ENCODE measurements around the gene CPSF3. TPM values are rescaled to one million over a fixed set of nuclear protein-coding genes. Genes with fewer than 3 reads are reported as not detected.

The CPSF3 gene
- total and polyA plus RNA-seq, 2 of the 8 experiments (the other 6 are each of a cell fraction or from before 2014, with no cell fraction given), result 44.5 to 93.3 TPM

GRCh38 chr2:9420495-9420894 lies 3.0 kb upstream of the CPSF3 start:
- H2BK120ac ChIP-seq (replicated peaks; ENCODE audit: low read depth, low read length), result no peak overlapping the region
- H3K4me3 ChIP-seq (ENCODE audit: extremely low read depth in 1 of 4, insufficient read depth in 2 of 4, low read depth in 3 of 4, low read length in 4 of 4), result no peak overlapping the region
- DNase-seq (ENCODE audit: low read depth in 1 of 2, low spot score in 2 of 2) (no peak), FAIRE-seq (no peak)
- H4K91ac ChIP-seq (replicated peaks; ENCODE audit: insufficient read length, low read length), result no peak overlapping the region
- no peak overlapping the region for H3K27ac ChIP-seq (ENCODE audit: low read depth, low read length)
- H3K27me3 ChIP-seq (replicated peaks in 1 of 4; ENCODE audit: control insufficient read depth in 3 of 4, extremely low read depth in 1 of 4, insufficient read depth in 3 of 4, low read length in 3 of 4), result peaks cover 0 to 9% (median 4%) of the 10 kb centered on the region in 4 experiments; a peak in 4 of 7 replicates
- H3K79me1 ChIP-seq (ENCODE audit: low read depth, low read length), result peaks cover 13% of the 10 kb centered on the region
- H4K5ac ChIP-seq (ENCODE audit: insufficient read length, low read depth, low read length), result no peak overlapping the region
- peaks cover 3 to 4% of the 10 kb centered on the region in 2 experiments for H4K20me1 ChIP-seq (replicated peaks in 1 of 2; ENCODE audit: control insufficient read depth in 1 of 2, insufficient read depth in 2 of 2, low read length in 2 of 2)
- H3K23me2 ChIP-seq (ENCODE audit: low read depth, low read length), result peaks cover 12% of the 10 kb centered on the region
- no peak overlapping the region for H3K9ac ChIP-seq (replicated peaks in 1 of 4; ENCODE audit: extremely low read depth in 1 of 4, low read depth in 3 of 4, low read length in 3 of 4)
- H2AFZ ChIP-seq (ENCODE audit: low read length), result no peak overlapping the region
- no peak overlapping the region for H3K23ac ChIP-seq (ENCODE audit: insufficient read length)
- H2BK20ac ChIP-seq (ENCODE audit: low read length), result no peak overlapping the region
- no peak overlapping the region for H3K14ac ChIP-seq (ENCODE audit: insufficient read length)
- H2AK5ac ChIP-seq (ENCODE audit: low read depth, low read length), result no peak overlapping the region
- H3K4me2 ChIP-seq (ENCODE audit: insufficient read depth in 1 of 2, low read depth in 2 of 2, low read length in 2 of 2), result no peak overlapping the region
- no peak overlapping the region for H3K18ac ChIP-seq (ENCODE audit: extremely low read depth, low read length)
- WGBS, 2 experiments (ENCODE audit: extremely low coverage in 1 of 2, insufficient coverage in 1 of 2, insufficient read length in 1 of 2, insufficient replicate concordance in 2 of 2, low coverage in 1 of 2, low lambda C conversion rate in 2 of 2, missing lambda C conversion rate in 1 of 2), result 93% methylated on average over 9 of the region's 10 CpGs; no CpG with 5 or more reads in 1 of the 2 experiments
- H3K9me3 ChIP-seq (ENCODE audit: insufficient read depth in 2 of 2, low read depth in 1 of 2, low read length in 1 of 2), result no peaks in the 10 kb centered on the region
- no peak overlapping the region for H3K56ac ChIP-seq (replicated peaks; ENCODE audit: insufficient read length, low read depth, low read length)
- POLR2A ChIA-PET (ENCODE audit: partially characterized antibody), result interaction anchor here (1.5 kb wide), 1 partner anchor 18 kb away, joined by 3 read pairs; no protein-coding TSS in a partner anchor
- H3K36me3 ChIP-seq (ENCODE audit: control insufficient read depth in 2 of 4, insufficient read depth in 4 of 4, low read length in 3 of 4), result no peaks in the 10 kb centered on the region
- H3K79me2 ChIP-seq (ENCODE audit: control insufficient read depth in 1 of 2, insufficient read depth in 2 of 2, low read length in 2 of 2), result peaks cover 0 to 22% of the 10 kb centered on the region in 2 experiments; a peak in 3 of 4 replicates
- CTCF ChIA-PET (ENCODE audit: partially characterized antibody), result interaction anchor here (0.9 to 1.3 kb wide), 3 partner anchors 18 to 279 kb away, joined by 3 to 4 read pairs (median 3); no protein-coding TSS in a partner anchor
- no peak overlapping the region for H2BK12ac ChIP-seq (ENCODE audit: low read depth, low read length)
- H2BK5ac ChIP-seq (ENCODE audit: low read depth, low read length), result no peak overlapping the region
- H3K4ac ChIP-seq (replicated peaks; ENCODE audit: insufficient read length, low read depth, low read length), result no peak overlapping the region
- peaks cover 5 to 14% (median 8%) of the 10 kb centered on the region in 4 experiments; a peak in 6 of 7 replicates for H3K4me1 ChIP-seq (replicated peaks in 1 of 4; ENCODE audit: control insufficient read depth in 3 of 4, insufficient read depth in 4 of 4, low read length in 3 of 4)
- TF ChIP-seq GABPA (IDR thresholded peaks at IDR 0.05; ENCODE audit: borderline replicate concordance, insufficient read depth, low read length), result no peak
- no peak for TF ChIP-seq SUZ12 (IDR thresholded peaks at IDR 0.05; ENCODE audit: low read length)
- TF ChIP-seq POLR2A (IDR thresholded peaks at IDR 0.05; ENCODE audit: control extremely low read depth in 1 of 2, low read depth in 2 of 2, low read length in 2 of 2), result no peak
- TF ChIP-seq BACH1 (IDR thresholded peaks at IDR 0.05; ENCODE audit: low read length), result no peak
- TF ChIP-seq JUND (IDR thresholded peaks at IDR 0.05; ENCODE audit: low read length), result no peak
- no peak for TF ChIP-seq RFX5 (IDR thresholded peaks at IDR 0.05; ENCODE audit: borderline replicate concordance, low read depth, low read length)
- no peak for TF ChIP-seq POU5F1 (IDR thresholded peaks at IDR 0.05; ENCODE audit: low read depth, low read length)
- TF ChIP-seq KDM4A (IDR thresholded peaks at IDR 0.05; ENCODE audit: low read depth, low read length, severe bottlenecking), result no peak
- no peak for TF ChIP-seq SP1 (IDR thresholded peaks at IDR 0.05; ENCODE audit: low read depth, low read length)
- no peak for TF ChIP-seq RXRA (IDR thresholded peaks at IDR 0.05; ENCODE audit: insufficient read depth, low read depth, low read length)
- no peak for TF ChIP-seq CBX5 (IDR thresholded peaks at IDR 0.05; ENCODE audit: low read depth, low read length)
- no peak overlapping the region for H2BK15ac ChIP-seq (ENCODE audit: low read length)
- no peak overlapping the region for H4K8ac ChIP-seq (ENCODE audit: extremely low read depth, insufficient read depth, low read length)
